Kidney epithelial cell (primary cell): ENCODE data around the gene ABCB10. TPM values are rescaled to one million over a fixed set of nuclear protein-coding genes. Genes with fewer than 3 reads are reported as not detected.
A peak's percentile ranks its signal among the peaks of the same experiment; 100 is the strongest.
"Not testable (repeated sequence)": the region's sequence is repeated elsewhere in the genome, so short reads cannot be mapped to it uniquely, and the experiment has no call there.

Experiments
- DNase-seq: peaks from one replicate; pipeline ENCODE4 v3.0.0-alpha.2; 2010; ENCODE audit warnings: low read depth
- H3K27me3 ChIP-seq: 2 replicates; pipeline ENCODE4 v1.6.0; 2011; ENCODE audit warnings: low read length; ENCODE audit not compliant: control insufficient read depth, insufficient read depth
- H3K36me3 ChIP-seq: 2 replicates; pipeline ENCODE4 v1.5.1; 2011; ENCODE audit warnings: low read length; ENCODE audit not compliant: control insufficient read depth, insufficient read depth
- H3K4me3 ChIP-seq: 2 replicates; pipeline ENCODE4 v1.5.1; 2011; ENCODE audit warnings: low read depth, mild to moderate bottlenecking, control low read depth, low read length
- total RNA-seq: library from RNA; depleted of rRNA; stranded (reverse); fragments of >200 nt; gene quantifications from 2 replicates; pipeline ENCODE4 v1.2.3, GENCODE V29; 2015
- TF ChIP-seq, protein P1 (sequence below): IDR thresholded peaks from 2 replicates; pipeline ENCODE4 v1.5.1; 2011; ENCODE audit warnings: mild to moderate bottlenecking, moderate library complexity, low read length, control low read depth, inconsistent platforms; ENCODE audit not compliant: insufficient read depth, poor library complexity, severe bottlenecking

The ABCB10 gene
- total RNA-seq, 1 donor from 2014 or later = 11.9 TPM

DNA sequence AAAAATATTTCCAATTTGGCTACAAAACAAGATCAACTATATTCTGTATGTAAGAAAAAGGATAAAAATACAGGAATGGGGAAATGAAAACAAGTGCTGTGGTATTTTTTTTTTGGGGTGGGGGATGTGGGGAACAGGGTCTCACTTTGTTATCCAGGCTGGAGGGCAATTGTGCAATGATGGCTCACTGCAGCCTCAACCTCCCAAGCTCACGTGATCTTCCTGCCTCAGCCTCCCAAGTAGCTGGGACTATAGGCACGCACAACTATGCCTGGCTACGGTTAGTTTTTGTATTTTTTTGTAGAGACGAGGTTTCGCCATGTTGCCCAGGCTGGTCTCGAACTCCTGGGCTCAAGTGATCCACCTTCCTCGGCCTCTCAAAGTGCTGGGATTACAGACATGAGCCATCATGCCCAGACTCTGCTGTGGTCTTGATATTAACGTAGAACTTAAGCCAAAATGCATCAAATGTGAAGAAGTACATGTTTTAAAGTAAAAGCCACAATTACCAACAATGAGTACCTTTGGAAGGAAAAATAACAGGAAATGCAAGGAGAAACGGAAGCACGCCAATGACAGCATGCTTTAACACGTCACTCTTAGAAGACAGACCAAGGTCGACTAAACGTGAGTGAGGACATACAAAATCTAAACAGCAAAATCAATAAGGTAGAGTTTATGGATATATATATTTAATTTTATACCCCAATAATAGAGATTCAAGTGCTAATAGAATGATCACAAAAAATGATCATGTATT is 8.8 kb upstream of the ABCB10 start:
- TF ChIP-seq, protein P1, sequence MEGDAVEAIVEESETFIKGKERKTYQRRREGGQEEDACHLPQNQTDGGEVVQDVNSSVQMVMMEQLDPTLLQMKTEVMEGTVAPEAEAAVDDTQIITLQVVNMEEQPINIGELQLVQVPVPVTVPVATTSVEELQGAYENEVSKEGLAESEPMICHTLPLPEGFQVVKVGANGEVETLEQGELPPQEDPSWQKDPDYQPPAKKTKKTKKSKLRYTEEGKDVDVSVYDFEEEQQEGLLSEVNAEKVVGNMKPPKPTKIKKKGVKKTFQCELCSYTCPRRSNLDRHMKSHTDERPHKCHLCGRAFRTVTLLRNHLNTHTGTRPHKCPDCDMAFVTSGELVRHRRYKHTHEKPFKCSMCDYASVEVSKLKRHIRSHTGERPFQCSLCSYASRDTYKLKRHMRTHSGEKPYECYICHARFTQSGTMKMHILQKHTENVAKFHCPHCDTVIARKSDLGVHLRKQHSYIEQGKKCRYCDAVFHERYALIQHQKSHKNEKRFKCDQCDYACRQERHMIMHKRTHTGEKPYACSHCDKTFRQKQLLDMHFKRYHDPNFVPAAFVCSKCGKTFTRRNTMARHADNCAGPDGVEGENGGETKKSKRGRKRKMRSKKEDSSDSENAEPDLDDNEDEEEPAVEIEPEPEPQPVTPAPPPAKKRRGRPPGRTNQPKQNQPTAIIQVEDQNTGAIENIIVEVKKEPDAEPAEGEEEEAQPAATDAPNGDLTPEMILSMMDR = no peak
- Histone ChIP-seq H3K4me3 (no peak overlapping the region), H3K27me3 (no peaks in the 10 kb centered on the region), H3K36me3 (no peaks in the 10 kb centered on the region)
- no peak for DNase-seq

DNA sequence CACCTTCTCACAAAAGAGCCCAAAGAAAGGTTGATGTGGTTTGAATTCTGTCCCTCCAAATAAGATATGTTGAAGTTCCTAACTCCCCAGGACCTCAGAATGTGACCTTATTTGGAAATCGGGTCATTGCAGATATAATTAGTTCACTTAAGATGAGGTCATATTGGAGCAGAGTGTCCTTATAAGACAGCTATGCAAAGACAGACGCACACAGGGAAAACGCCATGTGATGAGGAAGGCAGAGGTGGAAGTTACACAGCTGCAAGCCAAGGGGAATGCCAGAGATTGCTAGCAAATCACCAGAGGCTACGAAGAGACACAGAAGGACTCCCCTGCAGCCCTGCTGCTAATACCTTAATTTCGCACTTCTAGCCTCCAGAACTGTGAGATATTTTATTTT is 5.2 kb upstream of the ABCB10 start:
- Histone ChIP-seq H3K4me3 (no peak overlapping the region), H3K27me3 (no peaks in the 10 kb centered on the region), H3K36me3 (no peaks in the 10 kb centered on the region)
- DNase-seq = no peak
- TF ChIP-seq, protein P1 = no peak

DNA sequence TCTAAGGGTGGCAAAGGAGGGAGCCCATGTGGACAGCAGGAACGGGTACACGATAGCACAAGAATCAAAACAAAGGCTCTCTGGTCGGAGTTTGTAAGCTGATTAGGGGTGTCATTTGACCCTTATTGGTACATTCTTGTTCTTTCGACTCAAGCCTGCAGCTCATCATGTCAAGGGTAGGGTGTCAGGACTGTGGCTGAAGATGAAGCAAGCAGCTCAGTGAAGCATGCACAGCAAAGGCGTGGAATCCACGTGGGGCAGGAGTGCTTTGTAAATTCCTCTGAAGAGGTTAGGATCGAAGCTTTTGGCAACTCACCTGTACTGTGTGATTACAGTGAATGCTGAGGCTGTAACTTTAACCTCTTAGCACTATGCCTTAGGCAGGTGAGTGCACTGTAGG is 4.7 kb upstream of the ABCB10 start:
- DNase-seq = peak; percentile 14
- TF ChIP-seq, protein P1 = no peak
- Histone ChIP-seq H3K27me3 (no peaks in the 10 kb centered on the region), H3K36me3 (no peaks in the 10 kb centered on the region), H3K4me3 (no peak overlapping the region)

DNA sequence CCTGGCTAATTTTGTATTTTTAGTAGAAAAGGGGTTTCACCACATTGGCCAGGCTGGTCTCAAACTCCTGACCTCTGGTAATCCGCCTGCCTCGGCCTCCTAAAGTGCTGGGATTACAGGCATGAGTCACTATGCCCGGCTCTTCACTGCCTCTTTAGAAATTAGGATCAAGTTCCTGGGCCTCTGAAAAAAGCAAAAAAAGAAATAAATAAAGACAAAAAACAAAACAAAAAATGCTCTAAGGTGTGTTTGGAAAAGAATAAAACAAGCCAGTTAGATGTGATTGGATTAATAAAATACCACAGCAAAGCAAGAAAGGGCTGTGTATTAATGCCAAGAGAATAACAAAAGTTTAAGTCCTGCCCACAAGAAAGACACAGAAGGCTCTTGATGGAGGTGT is 4.2 kb upstream of the ABCB10 start:
- no peak overlapping the region for H3K4me3 ChIP-seq
- TF ChIP-seq, protein P1 = no peak
- no peaks in the 10 kb centered on the region for H3K36me3 ChIP-seq
- H3K27me3 ChIP-seq = no peaks in the 10 kb centered on the region
- no peak for DNase-seq

DNA sequence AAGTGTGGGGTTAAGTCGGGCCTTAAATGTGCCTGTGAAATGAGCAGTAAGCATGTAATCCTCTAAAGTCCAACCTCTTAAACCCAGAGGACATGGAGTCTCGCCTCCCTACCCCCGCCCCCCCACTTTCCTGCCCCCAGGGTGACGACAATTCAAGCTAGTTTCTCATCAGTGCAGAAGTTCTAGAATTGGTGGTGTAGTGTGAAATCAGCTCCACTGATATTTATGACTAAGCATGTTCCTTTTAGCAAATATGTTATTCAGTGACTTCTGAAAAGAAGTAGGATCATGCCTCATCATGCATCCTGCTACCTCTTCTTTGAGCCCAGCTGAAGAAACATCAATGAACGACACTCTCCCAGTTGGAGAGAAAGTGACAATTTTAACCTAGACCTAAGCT is 2.6 kb upstream of the ABCB10 start:
- no peak for DNase-seq
- Histone ChIP-seq H3K27me3 (no peaks in the 10 kb centered on the region), H3K4me3 (no peak overlapping the region), H3K36me3 (no peaks in the 10 kb centered on the region)
- TF ChIP-seq, protein P1 = no peak

DNA sequence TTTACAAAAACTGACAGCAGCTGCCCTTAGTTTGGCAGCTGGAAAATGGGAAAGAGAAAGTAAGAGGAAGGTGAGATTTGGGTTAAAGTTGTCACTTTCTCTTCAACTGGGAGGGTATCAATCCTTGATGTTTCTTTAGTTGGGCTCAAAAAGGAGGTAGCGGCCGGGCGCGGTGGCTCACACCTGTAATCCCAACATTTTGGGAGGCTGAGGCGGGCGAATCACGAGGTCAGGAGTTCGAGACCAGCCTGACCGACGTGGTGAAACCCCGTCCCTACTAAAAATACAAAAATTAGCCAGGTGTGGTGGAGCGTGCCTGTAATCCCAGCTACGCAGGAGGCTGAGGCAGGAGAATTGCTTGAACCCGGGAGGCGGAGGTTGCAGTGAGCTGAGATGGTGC is 1.6 kb upstream of the ABCB10 start:
- H3K36me3 ChIP-seq, DNase-seq, H3K27me3 ChIP-seq, H3K4me3 ChIP-seq: not testable (repeated sequence)

DNA sequence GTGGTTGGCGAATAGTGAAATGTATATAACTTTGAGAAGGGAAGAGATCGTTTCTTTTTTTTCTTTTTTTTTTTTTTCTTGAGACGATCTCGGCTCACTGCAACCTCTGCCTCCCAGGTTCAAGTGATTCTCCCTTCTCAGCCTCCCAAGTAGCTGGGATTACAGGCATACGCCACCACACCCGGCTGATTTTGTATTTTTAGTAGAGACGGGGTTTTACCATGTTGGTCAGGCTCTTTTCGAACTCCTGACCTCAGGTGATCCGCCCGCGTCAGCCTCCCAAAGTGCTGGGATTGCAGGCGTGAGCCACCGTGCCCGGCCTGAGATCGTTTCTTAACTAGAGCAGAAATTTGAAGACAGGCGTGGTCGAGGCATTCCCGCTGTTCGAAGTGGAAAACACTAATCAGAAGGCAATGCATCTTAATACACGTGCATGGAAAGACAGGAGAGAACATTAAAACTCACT is 862 bp upstream of the ABCB10 start:
- DNase-seq, H3K27me3 ChIP-seq, H3K36me3 ChIP-seq: not testable (repeated sequence)
- H3K4me3 ChIP-seq = peak overlapping the region; percentile 73
